HG02884 (cell line): Measurements from ENCODE around the gene CDC34.

Experiments used
- ATAC-seq: cut with Tn5 transposase; IDR thresholded peaks from one replicate; pipeline ENCODE4 v1.9.1; 2021; ENCODE audit warnings: mild to moderate bottlenecking, moderate library complexity; ENCODE audit not compliant: unreplicated experiment

The CDC34 gene

DNA sequence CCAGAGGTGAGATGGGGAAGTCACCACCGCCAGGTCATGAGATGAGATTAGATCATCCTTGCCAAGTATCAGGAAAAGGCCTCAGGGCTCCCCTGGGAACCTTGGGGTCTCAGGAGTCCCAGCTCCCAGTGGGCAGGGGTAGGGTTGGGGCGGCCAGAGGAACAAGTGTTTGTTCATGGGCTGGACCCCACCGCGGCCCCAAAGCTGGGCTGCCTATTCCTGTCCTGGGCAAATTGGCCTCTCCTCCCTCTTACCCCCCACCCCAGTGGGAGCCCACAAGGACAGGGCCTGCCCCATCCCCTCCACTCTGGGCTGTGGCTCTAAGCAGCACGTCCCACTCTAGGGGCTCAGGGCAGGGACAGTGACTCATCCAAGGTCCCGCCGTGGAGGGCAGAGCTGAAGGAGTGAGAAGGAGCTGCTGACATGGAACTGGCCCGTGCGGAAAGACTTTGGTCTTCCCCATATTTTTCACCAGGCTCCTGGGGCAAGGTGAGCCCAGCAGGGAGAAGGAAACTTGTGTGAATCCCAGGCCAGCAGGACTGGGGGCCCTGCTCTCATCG is 54.1 kb downstream of the CDC34 start:
- no peak for ATAC-seq

DNA sequence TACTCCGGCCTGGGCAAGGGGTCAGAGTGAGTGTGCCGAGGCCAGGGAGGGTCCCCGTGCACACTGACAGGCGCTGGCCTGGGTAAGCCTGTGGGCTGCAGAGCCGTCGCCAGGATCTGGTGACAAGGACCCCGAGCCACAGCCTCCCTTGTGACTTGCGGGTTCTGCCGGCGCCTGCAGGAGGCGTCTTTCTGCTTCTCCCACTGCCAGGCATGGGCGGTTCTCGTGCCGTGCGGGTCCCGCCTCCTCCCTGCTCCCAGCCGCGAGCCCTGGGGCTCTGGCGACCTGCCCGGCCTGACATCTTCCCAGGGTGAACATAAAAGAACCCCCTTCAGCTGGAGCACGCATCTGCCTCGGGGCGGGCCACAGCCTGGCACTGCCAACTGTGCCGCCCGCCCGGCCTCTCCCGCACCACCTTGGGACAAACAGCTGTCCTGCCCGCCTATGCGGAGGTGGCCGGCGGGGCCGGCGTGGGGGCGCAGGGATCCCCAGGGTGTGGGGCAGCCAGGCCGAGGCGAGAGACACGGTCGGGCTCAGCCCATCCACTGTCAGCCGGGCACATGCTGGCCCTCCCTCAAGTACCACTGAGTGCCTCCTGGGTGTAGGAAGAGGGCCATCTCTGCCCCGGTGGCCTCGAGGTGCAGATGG is 56.7 kb downstream of the CDC34 start:
- ATAC-seq = no peak

DNA sequence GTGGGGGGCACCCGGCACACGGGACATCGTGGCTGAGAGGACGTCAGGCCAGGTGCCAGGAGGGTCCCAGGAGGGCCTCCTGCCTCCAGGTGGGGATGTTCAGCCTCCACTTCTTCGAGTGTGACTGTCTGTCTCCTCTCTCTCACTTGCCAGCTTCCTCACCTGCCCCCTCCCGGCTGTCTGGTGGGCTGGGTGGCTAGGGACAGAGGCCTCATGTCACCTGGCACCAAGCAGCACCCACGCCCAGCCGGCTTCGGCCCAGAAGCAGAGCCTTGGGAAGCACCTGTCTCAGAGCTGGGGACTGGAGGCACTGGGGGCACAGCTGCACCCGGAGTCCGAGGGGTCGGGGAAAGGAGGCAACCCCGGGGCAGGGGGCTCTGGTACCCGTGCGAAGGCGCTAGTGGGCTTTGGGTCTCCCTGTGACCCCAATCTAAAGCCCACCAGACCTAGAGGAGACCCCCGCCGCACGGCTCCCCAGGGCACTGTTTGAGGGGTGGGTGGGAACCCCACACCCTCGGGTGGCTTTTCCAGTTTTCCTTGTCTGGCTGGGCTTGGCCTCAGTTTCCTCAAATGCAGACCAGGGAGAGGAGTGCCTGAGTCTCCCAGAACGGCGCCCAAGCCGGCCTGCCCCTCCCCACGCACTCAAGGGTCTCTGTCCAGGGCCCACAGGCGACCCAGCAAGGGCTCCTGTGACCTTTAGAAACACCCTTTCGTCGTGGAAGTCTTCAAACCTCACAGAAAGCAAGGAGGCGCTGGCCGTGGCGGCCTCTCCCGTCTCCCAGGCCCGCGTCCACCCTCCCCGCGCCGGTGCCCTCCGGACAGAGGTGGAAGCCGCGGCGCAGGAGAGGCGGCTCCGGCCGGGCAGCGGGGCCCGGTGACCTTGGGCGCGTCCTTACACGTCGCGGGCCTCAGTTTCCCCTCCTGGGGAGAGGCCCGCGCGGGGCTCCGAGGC is 57.5 kb downstream of the CDC34 start:
- no peak for ATAC-seq

DNA sequence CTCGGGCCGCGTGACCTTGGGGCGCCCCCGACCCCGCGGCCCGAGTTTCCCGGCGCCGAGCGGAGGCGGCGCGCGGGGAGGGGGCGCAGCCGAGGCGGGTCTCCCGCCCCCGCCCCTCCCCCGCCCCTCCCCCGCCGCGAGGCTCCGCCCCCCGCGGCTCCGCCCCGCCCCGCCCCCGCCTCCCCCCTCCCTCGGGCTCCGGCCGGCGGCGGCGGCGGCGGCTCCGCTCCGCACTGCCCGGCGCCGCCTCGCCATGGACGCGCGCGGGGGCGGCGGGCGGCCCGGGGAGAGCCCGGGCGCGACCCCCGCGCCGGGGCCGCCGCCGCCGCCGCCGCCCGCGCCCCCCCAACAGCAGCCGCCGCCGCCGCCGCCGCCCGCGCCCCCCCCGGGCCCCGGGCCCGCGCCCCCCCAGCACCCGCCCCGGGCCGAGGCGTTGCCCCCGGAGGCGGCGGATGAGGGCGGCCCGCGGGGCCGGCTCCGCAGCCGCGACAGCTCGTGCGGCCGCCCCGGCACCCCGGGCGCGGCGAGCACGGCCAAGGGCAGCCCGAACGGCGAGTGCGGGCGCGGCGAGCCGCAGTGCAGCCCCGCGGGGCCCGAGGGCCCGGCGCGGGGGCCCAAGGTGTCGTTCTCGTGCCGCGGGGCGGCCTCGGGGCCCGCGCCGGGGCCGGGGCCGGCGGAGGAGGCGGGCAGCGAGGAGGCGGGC is 58.3 kb downstream of the CDC34 start, which contains the start of gene HCN2:
TSS of gene HCN2 (plus strand) at position 189 of the 703 bp plus-strand sequence. CDS start at position 254, 65 bp downstream.
- no peak for ATAC-seq

DNA sequence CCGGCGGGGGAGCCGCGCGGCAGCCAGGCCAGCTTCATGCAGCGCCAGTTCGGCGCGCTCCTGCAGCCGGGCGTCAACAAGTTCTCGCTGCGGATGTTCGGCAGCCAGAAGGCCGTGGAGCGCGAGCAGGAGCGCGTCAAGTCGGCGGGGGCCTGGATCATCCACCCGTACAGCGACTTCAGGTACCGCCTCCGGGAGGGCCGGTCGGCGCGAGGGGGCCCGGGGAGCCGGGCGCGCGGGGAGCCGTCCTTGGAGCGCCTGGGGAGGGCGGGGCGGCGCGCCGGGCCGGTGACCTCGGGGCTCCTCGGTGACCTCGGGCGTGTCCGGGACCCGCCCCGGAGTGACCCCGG is 58.8 kb downstream of the CDC34 start:
- ATAC-seq = no peak

DNA sequence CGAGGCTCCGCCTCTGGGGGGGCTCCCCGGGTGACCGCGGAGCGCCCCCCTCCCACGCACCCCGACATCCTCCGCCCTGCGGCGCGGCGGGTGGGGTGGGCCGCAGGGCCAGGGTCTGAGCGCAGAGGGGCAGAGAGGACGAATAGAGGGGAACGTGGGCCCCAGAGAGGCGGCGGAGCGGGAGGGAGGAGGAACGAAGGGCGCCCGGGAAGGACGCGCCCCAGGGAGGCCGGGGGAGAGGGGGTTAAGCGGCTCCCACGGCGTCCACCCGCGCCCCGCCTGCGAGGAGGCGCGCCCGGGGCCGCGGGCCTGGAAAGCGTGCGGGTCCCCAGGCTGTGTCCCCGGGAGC is 59.2 kb downstream of the CDC34 start:
- ATAC-seq = no peak

DNA sequence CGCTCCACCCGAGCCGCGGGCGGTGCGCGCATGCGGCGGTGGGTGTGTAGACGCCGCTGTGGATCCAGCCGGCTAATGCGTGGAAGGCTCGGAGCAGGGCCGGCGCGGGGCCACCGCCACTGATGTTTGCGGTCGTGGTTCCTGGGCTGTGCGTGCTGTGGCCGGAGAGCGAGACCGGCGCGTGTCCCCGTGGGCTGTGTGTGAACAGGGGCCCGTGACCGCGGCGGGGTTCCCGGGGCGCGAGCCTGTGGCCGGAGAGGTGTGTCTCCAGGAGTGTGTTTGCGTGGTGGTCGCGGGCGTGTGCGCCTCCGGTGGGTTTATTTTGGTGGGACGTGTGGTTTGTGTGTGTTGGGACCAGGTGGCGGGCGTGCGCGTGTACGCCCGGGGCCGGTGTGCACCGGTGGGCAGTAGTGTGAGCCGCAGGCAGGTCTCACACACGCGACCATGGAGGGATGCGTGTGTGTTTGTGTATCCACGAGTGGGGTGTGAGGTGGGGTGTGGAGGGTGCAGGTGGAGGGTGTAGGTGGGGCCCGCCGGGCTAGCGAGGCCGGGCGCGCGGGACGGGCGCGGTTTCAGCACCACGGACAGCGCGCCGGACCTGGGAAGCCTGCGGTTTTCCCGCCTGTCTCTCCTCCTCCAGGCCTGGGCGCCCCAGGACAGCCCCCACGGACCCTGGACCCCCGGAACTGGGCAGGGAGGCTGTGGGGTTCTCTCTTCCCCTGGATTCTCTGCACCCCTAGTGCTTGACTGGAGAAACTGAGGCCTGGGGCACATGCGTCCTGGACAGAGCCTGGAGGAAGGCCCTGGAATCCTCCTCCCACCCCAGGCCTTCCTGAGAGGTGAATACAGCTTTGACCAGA is 59.8 kb downstream of the CDC34 start:
- no peak for ATAC-seq
